HCT116 (cell line): ENCODE data around the gene KMO. TPM values are rescaled to one million over a fixed set of nuclear protein-coding genes. Genes with fewer than 3 reads are reported as not detected.

ENCODE experiments used
- ATAC-seq: fragments of 200-7000 bp; cut with Tn5 transposase; 2 replicates; pipeline ENCODE4 v1.9.1; 2020; ENCODE audit warnings: mild to moderate bottlenecking, moderate library complexity
- BruUV-seq: library from RNA; stranded (reverse); fragments of 400-500 nt; replicated peaks from 2 replicates; lab custom pipeline; 2021; lab: Mats Ljungman, UMichigan
- CTCF ChIA-PET: fragments of 300-600 bp; sonication (Branson Sonifier 250); formaldehyde crosslinking; loops from one replicate; lab custom pipeline; 2021; ENCODE audit warnings: antibody characterized with exemption; lab: Charles Lee
- POLR2A ChIA-PET: fragments of 300-600, 350-600 bp; sonication (Branson Sonifier 250); formaldehyde crosslinking; loops from one replicate; lab custom pipeline; 2021; ENCODE audit warnings: antibody characterized with exemption; lab: Charles Lee
- RAD21 ChIA-PET, 2 experiments: fragments of 300-600 bp; sonication (Branson Sonifier 250); formaldehyde crosslinking; loops; one replicate each; lab custom pipeline; 2023; ENCODE audit warnings: low total read pairs in 2 of 2; ENCODE audit not compliant: uncharacterized antibody in 2 of 2, unreplicated experiment in 2 of 2, low non-redundant PET in 1 of 2; lab: Charles Lee
- DNase-seq: peaks from one replicate; pipeline ENCODE4 v3.0.0-alpha.2; 2010; ENCODE audit warnings: low read depth, low spot score
- H2AFZ ChIP-seq: fragments of 200-600 bp; shearing (Covaris generic), sonication (generic); 2 replicates; pipeline ENCODE4 v1.6.1; 2017; ENCODE audit warnings: low read depth, mixed run types, mixed read lengths, antibody characterized with exemption, low read length; ENCODE audit not compliant: poor library complexity, severe bottlenecking
- H3K27ac ChIP-seq: 2 replicates; pipeline ENCODE4 v1.5.1; 2012; ENCODE audit warnings: low read depth, low read length
- H3K27me3 ChIP-seq: fragments of 200-600 bp; sonication (generic); 2 replicates; pipeline ENCODE4 v1.6.1; 2016; ENCODE audit warnings: mixed run types, low read length, mixed read lengths; ENCODE audit not compliant: insufficient read depth
- H3K36me3 ChIP-seq, 2 experiments: fragments of 200-500 bp in 1 of 2; fragments of 200-600 bp in 1 of 2; sonication (Bioruptor generic) in 1 of 2; sonication (generic) in 1 of 2; 2 replicates each; pipeline versions ENCODE4 v1.5.1 to v1.6.1; 2014 to 2016; ENCODE audit warnings: low read length in 2 of 2, inconsistent platforms in 1 of 2, mixed read lengths in 1 of 2, mixed run types in 1 of 2; ENCODE audit not compliant: insufficient read depth in 2 of 2, control insufficient read depth in 1 of 2
- H3K4me1 ChIP-seq, 2 experiments: fragments of 200-600 bp in 1 of 2; sonication (generic) in 1 of 2; 2 replicates each; pipeline versions ENCODE4 v1.5.1 to v1.6.1; 2012 to 2017; ENCODE audit warnings: low read length in 2 of 2, inconsistent platforms in 1 of 2, mild to moderate bottlenecking in 1 of 2, mixed read lengths in 1 of 2, mixed run types in 1 of 2, moderate library complexity in 1 of 2; ENCODE audit not compliant: insufficient read depth in 2 of 2, control insufficient read depth in 1 of 2
- H3K4me2 ChIP-seq: fragments of 200-600 bp; sonication (generic); 2 replicates; pipeline ENCODE4 v1.6.1; 2017; ENCODE audit warnings: mixed run types, low read length, mixed read lengths
- H3K4me3 ChIP-seq, 2 experiments: fragments of 200-600 bp in 1 of 2; sonication (generic) in 1 of 2; replicated peaks in 1 of 2; 2 replicates each; pipeline ENCODE4 v1.5.1; 2011 to 2016; ENCODE audit warnings: low read length in 2 of 2, control low read depth in 1 of 2, low read depth in 1 of 2, mild to moderate bottlenecking in 1 of 2, mixed read lengths in 1 of 2, mixed run types in 1 of 2
- H3K79me2 ChIP-seq: fragments of 200-600 bp; sonication (generic); 2 replicates; pipeline ENCODE4 v1.6.1; 2017; ENCODE audit warnings: mild to moderate bottlenecking, mixed run types, low read length, moderate library complexity, mixed read lengths; ENCODE audit not compliant: insufficient read depth
- H3K9ac ChIP-seq: fragments of 200-600 bp; sonication (generic); 2 replicates; pipeline ENCODE4 v1.6.1; 2016; ENCODE audit warnings: low read length, mixed read lengths
- H3K9me2 ChIP-seq: fragments of 200-600 bp; sonication (generic), shearing (Covaris generic); 2 replicates; pipeline ENCODE4 v1.6.1; 2017; ENCODE audit warnings: mixed run types, mild to moderate bottlenecking, moderate library complexity; ENCODE audit not compliant: insufficient read depth
- H3K9me3 ChIP-seq, 2 experiments: fragments of 200-500 bp in 1 of 2; fragments of 200-600 bp in 1 of 2; sonication (Bioruptor generic) in 1 of 2; sonication (generic) in 1 of 2; 2 replicates each; pipeline ENCODE4 v1.6.1; 2014 to 2017; ENCODE audit warnings: low read length in 2 of 2, mixed read lengths in 2 of 2, inconsistent platforms in 1 of 2, low read depth in 1 of 2, mild to moderate bottlenecking in 1 of 2, mixed run types in 1 of 2, moderate library complexity in 1 of 2; ENCODE audit not compliant: control insufficient read depth in 1 of 2, insufficient read depth in 1 of 2
- H4K20me1 ChIP-seq: fragments of 200-600 bp; sonication (generic), shearing (Covaris generic); 2 replicates; pipeline ENCODE4 v1.6.1; 2017; ENCODE audit warnings: mixed run types, mild to moderate bottlenecking, moderate library complexity; ENCODE audit not compliant: insufficient read depth
- CEBPB ChIP-seq: IDR thresholded peaks from 2 replicates; pipeline ENCODE4 v1.6.1; 2012; ENCODE audit warnings: low read depth
- CTCF ChIP-seq, 3 experiments: fragments of 200-600 bp in 1 of 3; sonication (generic) in 1 of 3; IDR thresholded peaks in 2 of 3; conservative IDR thresholded peaks in 1 of 3; 2 replicates each; pipeline ENCODE4 v1.5.1; 2012 to 2017; ENCODE audit warnings: low read depth in 2 of 3, low read length in 2 of 3, antibody characterized with exemption in 1 of 3, borderline replicate concordance in 1 of 3, control low read depth in 1 of 3, mild to moderate bottlenecking in 1 of 3, mixed read lengths in 1 of 3, mixed run types in 1 of 3, moderate library complexity in 1 of 3; ENCODE audit not compliant: insufficient read depth in 1 of 3
- EGR1 ChIP-seq: IDR thresholded peaks from 2 replicates; pipeline ENCODE4 v1.6.1; 2012; ENCODE audit warnings: low read depth
- ELF1 ChIP-seq: IDR thresholded peaks from 2 replicates; pipeline ENCODE4 v1.6.1; 2012; ENCODE audit warnings: low read depth, borderline replicate concordance
- EZH2 ChIP-seq: fragments of 200-600 bp; sonication (generic); IDR thresholded peaks from 2 replicates; pipeline ENCODE4 v1.6.1; 2017; ENCODE audit warnings: antibody characterized with exemption, mixed run types
- FOSL1 ChIP-seq: IDR thresholded peaks from 2 replicates; pipeline ENCODE4 v1.6.1; 2012; ENCODE audit warnings: low read depth
- POLR2A ChIP-seq: IDR thresholded peaks from 2 replicates; pipeline ENCODE4 v1.7.0; 2011; ENCODE audit warnings: borderline replicate concordance; ENCODE audit not compliant: insufficient read depth, insufficient read length; ENCODE audit errors: extremely low read depth
- POLR2AphosphoS5 ChIP-seq: IDR thresholded peaks from 2 replicates; pipeline ENCODE4 v1.6.1; 2011; ENCODE audit warnings: mild to moderate bottlenecking, low read depth, low read length, moderate library complexity
- RAD21 ChIP-seq: IDR thresholded peaks from 2 replicates; pipeline ENCODE4 v1.6.1; 2012; ENCODE audit warnings: low read depth, mild to moderate bottlenecking
- SRF ChIP-seq: IDR thresholded peaks from 2 replicates; pipeline ENCODE4 v1.6.1; 2012; ENCODE audit warnings: low read depth
- ZFX ChIP-seq: fragments of 450-650 bp; IDR thresholded peaks from 2 replicates; pipeline ENCODE4 v1.6.1; 2017
- ZNF274 ChIP-seq: fragments of 200-500 bp; sonication (Bioruptor generic); IDR thresholded peaks from 2 replicates; pipeline ENCODE4 v1.6.1; 2014; ENCODE audit warnings: mild to moderate bottlenecking, low read depth, low read length, inconsistent platforms
- intact Hi-C: fragments of 100-400 bp; cut with micrococcal nuclease; formaldehyde crosslinking; loops from 2 replicates; pipeline ENCODE4 v1.10.0; 2022
- total RNA-seq: library from RNA; stranded (reverse); gene quantifications from one replicate; pipeline ENCODE4 v1.2.1, GENCODE V29; 2021; ENCODE audit not compliant: unreplicated experiment

The KMO gene
- total RNA-seq, 1 experiment from 2014 or later, result not detected

GRCh38 chr1:241644259-241644658, 112.1 kb downstream of the KMO start:
- DNase-seq, result no peak
- Histone ChIP-seq H3K36me3 (no peaks in the 10 kb centered on the region), H2AFZ (no peak overlapping the region), H4K20me1 (no peaks in the 10 kb centered on the region), H3K4me1 (peaks cover 5 to 23% of the 10 kb centered on the region in 2 experiments; a peak in 3 of 4 replicates), H3K4me2 (no peak overlapping the region), H3K4me3 (no peak overlapping the region), H3K27me3 (no peaks in the 10 kb centered on the region), H3K27ac (no peak overlapping the region), H3K79me2 (peaks cover 2% of the 10 kb centered on the region; the same call in 1 of the 2 replicates), H3K9ac (no peak overlapping the region), H3K9me2 (no peaks in the 10 kb centered on the region), H3K9me3 (no peaks in the 10 kb centered on the region)
- intact Hi-C loops, result no loop called here
- RAD21 ChIA-PET, result no interaction called here
- TF ChIP-seq ZFX, result no peak
- TF ChIP-seq FOSL1, result no peak
- POLR2A ChIA-PET, result no interaction called here
- no TSS peak for BruUV-seq
- no peak for ATAC-seq
- CTCF ChIA-PET, result no interaction called here

- H3K4me2 ChIP-seq, result no peak overlapping the region
- RAD21 ChIA-PET, result no interaction called here
- H3K27me3 ChIP-seq, result no peaks in the 10 kb centered on the region
- H3K4me1 ChIP-seq, result peaks cover 5 to 22% of the 10 kb centered on the region in 2 experiments; a peak in 3 of 4 replicates
- H3K27ac ChIP-seq, result no peak overlapping the region
- no TSS peak for BruUV-seq
- CTCF ChIA-PET, result no interaction called here
- no peaks in the 10 kb centered on the region for H3K9me2 ChIP-seq
- H3K9me3 ChIP-seq, result no peaks in the 10 kb centered on the region
- no peak overlapping the region for H2AFZ ChIP-seq
- no peak for ATAC-seq
- intact Hi-C loops, result no loop called here
- no peak for DNase-seq
- H4K20me1 ChIP-seq, result no peaks in the 10 kb centered on the region
- TF ChIP-seq ELF1 (no peak), EZH2 (no peak), POLR2A (no peak), POLR2AphosphoS5 (no peak), CEBPB (no peak), EGR1 (no peak), ZNF274 (no peak), FOSL1 (no peak), RAD21 (no peak), CTCF (IDR thresholded peaks at IDR 0.05 in 2 of 3, conservative IDR thresholded peaks at IDR 0.05 in 1 of 3; ENCODE audit: borderline replicate concordance in 1 of 3, insufficient read depth in 1 of 3, low read depth in 2 of 3, low read length in 2 of 3) (no peak), SRF (no peak)
- TF ChIP-seq, all 23 proteins: peak for 0
- H3K36me3 ChIP-seq, result no peaks in the 10 kb centered on the region
- no peak overlapping the region for H3K4me3 ChIP-seq
- POLR2A ChIA-PET, result no interaction called here
- H3K9ac ChIP-seq, result no peak overlapping the region
- H3K79me2 ChIP-seq, result no peaks in the 10 kb centered on the region
Measured at GRCh38 chr1:241645199-241645598, 113.0 kb downstream of the KMO start.
